Esophagus muscularis mucosa (tissue), 3 donors: ENCODE data around the gene S100A9.

ENCODE experiments used
- CTCF ChIP-seq, 3 experiments: fragments of 200-600 bp in 2 of 3; fragments of 450-650 bp in 1 of 3; sonication (generic) in 2 of 3; IDR thresholded peaks; one replicate each; pipeline ENCODE4 v1.5.1; 2017 to 2019; ENCODE audit warnings: antibody characterized with exemption in 3 of 3, mild to moderate bottlenecking in 2 of 3, moderate library complexity in 1 of 3
- POLR2A ChIP-seq: fragments of 450-650 bp; IDR thresholded peaks from one replicate; pipeline ENCODE4 v1.6.1; 2017; ENCODE audit warnings: antibody characterized with exemption, moderate library complexity, mild to moderate bottlenecking, low read depth
- POLR2AphosphoS5 ChIP-seq, 2 donors: sonication (generic); formaldehyde crosslinking; IDR thresholded peaks; one replicate each; pipeline ENCODE4 v1.6.1; 2017; ENCODE audit warnings: antibody characterized with exemption in 2 of 2

DNA sequence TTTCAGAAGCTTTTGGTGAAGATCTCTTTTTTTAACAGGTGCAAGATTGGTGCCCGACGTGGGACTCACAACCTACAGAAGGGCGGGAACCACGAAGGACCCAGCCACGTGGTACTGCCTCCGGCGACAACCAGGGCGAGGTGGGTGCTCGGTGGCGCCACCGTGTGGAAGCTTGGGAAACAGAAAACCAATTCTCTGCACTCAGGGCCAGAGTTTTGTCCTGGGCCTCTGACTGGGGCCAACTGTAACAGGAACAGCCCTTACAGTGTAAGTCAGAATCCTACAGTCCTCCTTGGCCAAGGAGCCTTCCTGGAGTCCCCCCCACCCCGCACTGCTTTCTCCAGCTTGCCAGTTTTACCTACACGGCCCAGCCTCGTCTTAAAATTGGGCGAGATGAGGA is 47.1 kb downstream of the S100A9 start:
- TF ChIP-seq CTCF (IDR thresholded peaks at IDR 0.05) (peak; percentile 14 to 45 (median 24)), POLR2A (no peak), POLR2AphosphoS5 (IDR thresholded peaks at IDR 0.05) (no peak)
